ENCODE measurements around the gene SEC24D. TPM values are rescaled to one million over a fixed set of nuclear protein-coding genes. Genes with fewer than 3 reads are reported as not detected.

Gene SEC24D
- total RNA-seq, 2 experiments from 2014 or later, result 33.1 to 36.1 TPM

DNA sequence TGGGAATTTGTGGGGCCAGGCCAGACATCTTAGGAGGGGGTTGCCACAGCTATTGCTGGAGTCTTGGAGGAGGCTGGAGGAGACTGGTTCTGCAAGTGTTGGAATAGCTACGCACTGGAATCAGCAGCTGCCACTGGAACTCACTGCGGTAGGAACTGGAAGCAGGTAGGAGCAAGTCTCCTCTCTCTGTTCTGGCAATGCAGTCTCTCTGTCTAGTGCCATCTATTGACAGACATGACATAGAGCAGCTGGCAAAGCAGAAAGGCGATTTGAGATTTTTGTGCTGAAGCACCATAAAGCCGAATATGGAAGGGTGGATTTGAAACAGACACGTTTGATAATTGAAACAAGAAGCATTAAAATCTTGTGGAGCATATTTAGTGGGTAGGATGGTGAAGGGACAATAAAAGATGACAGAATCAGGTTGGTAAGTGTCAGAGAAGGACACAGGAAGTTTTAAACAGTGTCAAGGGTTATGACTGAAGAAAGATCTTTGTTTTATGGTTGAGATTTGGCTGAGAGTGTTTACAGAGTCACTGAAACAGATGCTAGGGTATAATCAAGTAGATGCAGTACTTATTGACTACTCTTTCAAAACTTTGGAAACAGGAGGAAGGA lies 29.3 kb upstream of the SEC24D start:
- H3K9me3 Mint-ChIP-seq, result no peaks in the 10 kb centered on the region
- ChIA-PET CTCF (interaction anchor here (0.9 to 1.8 kb wide), 6 partner anchors 9 to 123 kb away, joined by 3 to 8 read pairs (median 4); no protein-coding TSS in a partner anchor), POLR2A (no interaction called here)
- H3K4me3 Mint-ChIP-seq, result no peak overlapping the region
- H3K4me1 Mint-ChIP-seq, result no peaks in the 10 kb centered on the region
- DNase-seq, result peak; percentile 33
- H3K27ac Mint-ChIP-seq, result no peak overlapping the region
- no peaks in the 10 kb centered on the region for H3K36me3 Mint-ChIP-seq (ENCODE audit: low read depth)
- no peaks in the 10 kb centered on the region for H3K27me3 Mint-ChIP-seq

DNA sequence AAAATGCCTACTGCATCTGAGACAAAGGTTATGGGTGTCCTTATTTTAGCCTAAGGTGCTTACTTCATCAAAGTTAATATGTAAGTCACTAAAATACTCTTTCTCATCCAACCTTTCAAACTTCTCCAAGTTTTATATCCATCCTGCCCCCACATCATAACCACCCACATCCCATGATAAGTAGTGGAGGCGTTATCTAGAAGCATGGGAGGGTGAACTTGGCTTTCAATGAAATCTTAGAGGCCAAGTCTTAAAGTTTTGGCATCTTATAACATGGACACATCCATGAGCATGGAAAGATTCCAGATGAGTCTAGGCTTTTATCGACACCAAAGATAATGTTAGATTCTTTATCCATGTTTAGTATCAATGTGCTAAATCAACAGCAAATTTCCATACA lies 22.9 kb upstream of the SEC24D start:
- Mint-ChIP-seq H3K4me1 (no peaks in the 10 kb centered on the region), H3K27ac (no peak overlapping the region), H3K36me3 (ENCODE audit: low read depth) (no peaks in the 10 kb centered on the region), H3K4me3 (no peak overlapping the region), H3K27me3 (no peaks in the 10 kb centered on the region), H3K9me3 (no peaks in the 10 kb centered on the region)
- ChIA-PET CTCF (interaction anchor here (1.7 kb wide), 1 partner anchor 34 kb away, joined by 3 read pairs; no protein-coding TSS in a partner anchor), POLR2A (no interaction called here)
- DNase-seq, result no peak

DNA sequence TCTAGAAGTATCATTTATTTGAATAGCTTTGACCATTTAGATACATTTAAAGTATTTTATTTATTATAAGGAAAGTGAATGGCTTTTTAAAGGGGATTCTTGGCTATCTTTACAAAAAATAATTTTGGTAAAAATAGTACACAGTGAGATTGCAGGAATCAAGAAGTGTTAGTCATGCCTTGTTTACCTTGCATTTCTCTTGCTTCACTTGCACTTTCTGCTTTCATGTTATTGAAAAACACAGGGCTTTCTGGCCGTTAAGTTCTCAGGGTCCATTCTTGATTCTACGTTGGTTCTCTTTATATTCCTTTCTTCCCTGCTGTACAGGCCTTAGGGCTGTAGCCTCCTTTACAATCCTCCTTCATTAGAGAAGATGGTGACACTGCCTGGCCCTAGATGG lies 21.8 kb upstream of the SEC24D start:
- POLR2A ChIA-PET, result no interaction called here

DNA sequence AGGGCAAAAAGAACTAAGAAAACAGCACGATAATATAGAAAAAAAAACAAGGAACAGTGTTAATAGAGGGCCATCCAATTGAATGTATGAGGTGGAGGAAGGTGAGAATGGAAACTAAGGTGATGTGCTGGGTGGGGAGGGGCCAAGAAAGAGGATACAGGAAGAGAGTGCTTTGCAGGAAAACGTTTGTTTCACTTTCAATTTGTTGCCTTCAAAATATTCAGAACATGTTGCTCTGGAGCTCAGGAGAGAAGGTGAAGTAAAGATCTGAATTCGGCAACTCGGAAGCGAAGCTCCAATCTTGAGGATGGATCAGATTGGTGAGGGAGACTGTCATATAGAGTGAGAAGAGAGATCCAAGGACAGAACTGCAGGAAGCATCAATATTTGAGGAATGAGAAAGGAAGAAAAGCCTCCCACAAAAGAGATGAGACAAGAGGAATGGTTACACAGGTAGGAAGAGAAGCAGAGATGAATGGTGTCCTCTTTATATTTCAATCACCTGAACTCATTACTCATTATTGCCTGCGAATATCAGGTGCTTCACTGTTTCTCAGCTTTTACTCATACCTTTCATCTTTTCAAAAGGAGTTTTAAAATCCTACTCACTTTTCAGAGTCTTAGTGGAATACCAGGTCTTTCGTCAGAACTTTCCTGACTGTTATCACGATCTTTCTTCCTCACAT lies 14.7 kb upstream of the SEC24D start:
- Mint-ChIP-seq H3K4me3 (peak overlapping the region; percentile 93), H3K27ac (peak overlapping the region; percentile 92), H3K4me1 (peaks cover 28% of the 10 kb centered on the region), H3K27me3 (peaks cover 11% of the 10 kb centered on the region), H3K9me3 (peaks cover 8% of the 10 kb centered on the region), H3K36me3 (ENCODE audit: low read depth) (peaks cover 18% of the 10 kb centered on the region)
- peak; percentile 65 for DNase-seq
- POLR2A ChIA-PET, result no interaction called here
- CTCF ChIA-PET, result interaction anchor here (0.7 to 2.1 kb wide), 2 partner anchors 9 to 16 kb away, joined by 3 to 4 read pairs; no protein-coding TSS in a partner anchor

More for the DNA sequence above, 21.8 kb upstream of the SEC24D start:
- Mint-ChIP-seq H3K4me1 (peaks cover 3% of the 10 kb centered on the region), H3K27me3 (no peaks in the 10 kb centered on the region), H3K27ac (no peak overlapping the region), H3K4me3 (no peak overlapping the region), H3K36me3 (ENCODE audit: low read depth) (no peaks in the 10 kb centered on the region), H3K9me3 (no peaks in the 10 kb centered on the region)
- DNase-seq, result no peak
- CTCF ChIA-PET, result no interaction called here

DNA sequence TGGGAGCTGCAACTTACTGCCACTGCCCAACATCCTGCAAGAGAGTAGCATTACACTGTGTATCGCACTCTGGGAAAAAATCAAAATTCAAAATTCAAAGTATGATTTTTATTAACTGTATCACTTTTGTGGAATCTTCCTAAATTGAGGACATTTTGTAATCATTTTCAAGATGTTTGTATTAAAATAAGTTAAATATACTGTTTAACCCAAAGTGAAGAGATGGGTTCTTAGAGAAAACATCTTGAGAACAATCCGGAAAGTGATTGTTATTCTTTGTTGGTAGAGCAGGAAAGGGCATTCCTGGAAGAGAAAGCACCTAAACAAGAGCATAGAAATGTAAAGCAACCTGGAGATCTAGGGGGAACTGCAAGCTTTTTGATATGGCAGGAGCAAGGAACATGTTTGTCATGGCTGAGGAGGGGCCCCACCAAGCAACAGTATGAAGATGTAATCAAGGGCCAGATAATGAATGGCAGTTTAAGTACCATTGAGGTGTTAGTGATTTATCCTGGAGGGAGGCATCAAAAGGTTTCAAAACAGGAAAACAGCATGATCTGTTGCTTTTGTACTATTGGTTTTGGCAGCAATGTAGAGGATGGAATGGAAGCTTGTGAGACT lies 14.1 kb upstream of the SEC24D start:
- H3K4me1 Mint-ChIP-seq, result peaks cover 28% of the 10 kb centered on the region
- POLR2A ChIA-PET, result no interaction called here
- peaks cover 8% of the 10 kb centered on the region for H3K9me3 Mint-ChIP-seq

DNA sequence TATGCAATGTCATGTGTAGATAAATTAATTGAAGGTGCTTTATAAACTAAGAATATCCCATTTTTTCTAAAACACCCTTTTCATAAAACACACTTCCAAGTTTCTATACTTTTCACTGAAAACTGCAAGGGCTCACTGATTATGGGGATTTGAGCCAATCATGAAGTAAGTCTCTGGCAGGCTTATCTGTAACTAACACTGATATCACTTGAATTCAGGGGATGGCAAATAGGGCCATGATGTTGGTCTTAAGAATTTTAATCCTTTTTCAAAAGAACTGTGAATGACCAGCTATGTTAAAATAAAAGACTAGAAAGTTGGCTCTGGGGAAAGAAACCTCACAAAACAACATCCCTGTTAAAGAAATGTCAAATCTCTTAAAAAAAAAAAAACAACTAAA lies 13.0 kb upstream of the SEC24D start:
- DNase-seq, result no peak
- ChIA-PET POLR2A (no interaction called here), CTCF (interaction anchor here (2.1 kb wide), 1 partner anchor 14 kb away, joined by 4 read pairs; no protein-coding TSS in a partner anchor)
- H3K36me3 Mint-ChIP-seq (ENCODE audit: low read depth), result peaks cover 18% of the 10 kb centered on the region
- H3K4me1 Mint-ChIP-seq, result peaks cover 28% of the 10 kb centered on the region
- peaks cover 8% of the 10 kb centered on the region for H3K9me3 Mint-ChIP-seq
- peaks cover 14% of the 10 kb centered on the region for H3K27me3 Mint-ChIP-seq
- no peak overlapping the region for H3K27ac Mint-ChIP-seq
- H3K4me3 Mint-ChIP-seq, result no peak overlapping the region

More for the DNA sequence above, 14.1 kb upstream of the SEC24D start:
- H3K27me3 Mint-ChIP-seq, result peaks cover 11% of the 10 kb centered on the region
- DNase-seq, result no peak
- H3K36me3 Mint-ChIP-seq (ENCODE audit: low read depth), result peaks cover 18% of the 10 kb centered on the region
- H3K27ac Mint-ChIP-seq, result peak overlapping the region; percentile 92
- H3K4me3 Mint-ChIP-seq, result peak overlapping the region; percentile 93
- CTCF ChIA-PET, result interaction anchor here (0.7 to 2.1 kb wide), 2 partner anchors 15 to 141 kb away, joined by 3 to 4 read pairs; no protein-coding TSS in a partner anchor

DNA sequence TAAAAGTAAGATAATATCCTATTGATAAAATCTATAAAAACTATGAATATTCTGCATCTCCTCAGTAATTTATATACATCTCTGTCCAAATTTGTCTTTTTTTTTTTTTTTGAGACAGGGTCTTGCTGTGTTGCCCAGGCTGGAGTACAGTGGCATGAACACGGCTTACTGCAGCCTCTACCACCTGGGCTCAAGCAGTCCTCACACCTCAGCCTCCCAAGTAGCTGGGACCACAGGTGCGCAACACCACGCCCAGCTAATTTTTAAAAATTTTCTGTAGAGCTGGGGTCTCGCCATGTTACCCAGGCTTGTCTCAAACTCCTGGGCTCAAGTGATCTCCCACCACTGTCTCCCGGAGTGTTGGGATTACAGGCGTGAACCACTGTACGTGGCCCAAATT lies 12.3 kb upstream of the SEC24D start:
- CTCF ChIA-PET, result interaction anchor here (1.0 kb wide), 1 partner anchor 9 kb away, joined by 3 read pairs; no protein-coding TSS in a partner anchor
- POLR2A ChIA-PET, result no interaction called here
- Mint-ChIP-seq H3K9me3 (peaks cover 8% of the 10 kb centered on the region), H3K4me3 (no peak overlapping the region), H3K27me3 (peaks cover 14% of the 10 kb centered on the region), H3K4me1 (peaks cover 28% of the 10 kb centered on the region), H3K27ac (no peak overlapping the region), H3K36me3 (ENCODE audit: low read depth) (peaks cover 18% of the 10 kb centered on the region)
- no peak for DNase-seq

DNA sequence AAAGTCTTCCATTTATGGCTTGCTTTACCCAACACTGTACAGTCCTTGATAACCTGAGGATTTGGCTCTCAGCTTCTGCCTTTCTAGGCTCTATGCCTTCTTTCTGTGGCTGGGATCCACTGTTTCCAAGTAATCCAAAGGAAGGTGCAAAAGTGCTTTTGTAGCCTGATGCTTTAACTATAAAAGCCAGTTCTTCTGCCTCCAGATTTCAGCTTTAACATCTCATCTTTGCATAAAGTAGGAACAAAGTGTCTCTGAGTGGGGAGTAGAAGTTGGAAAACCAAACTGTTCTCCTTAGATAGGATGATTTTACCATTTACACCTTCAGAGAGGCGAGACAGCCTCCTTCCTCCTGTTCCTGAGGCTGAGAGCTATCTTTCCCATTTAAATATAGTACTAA lies 11.1 kb upstream of the SEC24D start:
- no peak overlapping the region for H3K27ac Mint-ChIP-seq
- CTCF ChIA-PET, result interaction anchor here (1.2 kb wide), 1 partner anchor 18 kb away, joined by 6 read pairs; no protein-coding TSS in a partner anchor
- POLR2A ChIA-PET, result no interaction called here
- peaks cover 19% of the 10 kb centered on the region for H3K4me1 Mint-ChIP-seq
- peaks cover 12% of the 10 kb centered on the region for H3K36me3 Mint-ChIP-seq (ENCODE audit: low read depth)
- peaks cover 14% of the 10 kb centered on the region for H3K27me3 Mint-ChIP-seq
- H3K9me3 Mint-ChIP-seq, result peaks cover 6% of the 10 kb centered on the region
- no peak for DNase-seq
- no peak overlapping the region for H3K4me3 Mint-ChIP-seq

DNA sequence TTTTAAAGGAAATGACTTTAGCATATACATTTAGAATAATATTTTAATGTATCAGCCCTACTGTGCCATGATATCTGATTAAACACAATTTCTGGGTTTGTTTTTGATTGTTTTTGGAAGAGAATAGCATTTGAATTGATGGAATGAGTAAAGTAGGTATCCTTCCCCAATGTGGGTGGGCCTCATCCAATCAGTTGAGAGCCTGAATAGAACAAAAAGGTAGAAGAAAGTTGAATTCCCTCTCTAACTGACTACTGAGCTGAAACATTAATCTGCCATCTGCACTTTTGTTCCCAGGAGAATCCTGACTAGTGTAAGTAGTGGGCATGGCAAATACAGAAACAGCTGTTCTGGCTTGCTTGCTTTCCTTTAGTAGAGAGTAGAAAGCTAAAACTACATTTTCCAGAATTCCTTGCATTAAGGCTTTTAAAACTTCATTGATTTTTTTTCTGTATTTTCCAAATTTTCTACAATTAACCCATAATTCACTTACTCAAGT lies 9.7 kb upstream of the SEC24D start:
- ChIA-PET POLR2A (no interaction called here), CTCF (interaction anchor here (1.4 kb wide), 1 partner anchor 8 kb away, joined by 4 read pairs; no protein-coding TSS in a partner anchor)
- DNase-seq, result no peak
- no peak overlapping the region for H3K4me3 Mint-ChIP-seq
- H3K9me3 Mint-ChIP-seq, result peaks cover 5% of the 10 kb centered on the region
- H3K36me3 Mint-ChIP-seq (ENCODE audit: low read depth), result peaks cover 7% of the 10 kb centered on the region
- peaks cover 16% of the 10 kb centered on the region for H3K27me3 Mint-ChIP-seq
- H3K4me1 Mint-ChIP-seq, result peaks cover 7% of the 10 kb centered on the region
- H3K27ac Mint-ChIP-seq, result no peak overlapping the region

DNA sequence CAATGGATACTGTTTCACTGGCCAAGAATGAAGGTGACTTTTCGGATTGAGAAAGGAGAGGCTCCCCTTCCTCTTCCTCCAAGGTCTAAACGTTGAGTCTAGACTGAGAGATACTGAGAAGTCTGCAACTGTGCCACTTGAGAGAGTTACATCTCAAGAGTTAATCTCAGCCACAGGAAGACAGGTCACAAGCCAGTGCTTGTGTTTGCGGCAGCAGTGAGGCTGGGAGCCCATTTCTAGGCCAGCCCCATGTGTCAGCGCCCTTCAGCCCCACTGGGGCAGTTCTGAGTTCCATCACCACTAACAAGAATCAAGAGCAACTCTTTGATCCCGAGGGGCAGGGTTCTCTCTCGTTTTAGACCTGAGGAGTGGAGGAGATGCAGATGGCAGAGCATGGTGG lies 7.3 kb upstream of the SEC24D start:
- Mint-ChIP-seq H3K4me1 (no peaks in the 10 kb centered on the region), H3K27ac (no peak overlapping the region), H3K36me3 (ENCODE audit: low read depth) (no peaks in the 10 kb centered on the region), H3K9me3 (no peaks in the 10 kb centered on the region), H3K4me3 (no peak overlapping the region), H3K27me3 (peaks cover 16% of the 10 kb centered on the region)
- ChIA-PET POLR2A (no interaction called here), CTCF (no interaction called here)
- DNase-seq, result no peak

DNA sequence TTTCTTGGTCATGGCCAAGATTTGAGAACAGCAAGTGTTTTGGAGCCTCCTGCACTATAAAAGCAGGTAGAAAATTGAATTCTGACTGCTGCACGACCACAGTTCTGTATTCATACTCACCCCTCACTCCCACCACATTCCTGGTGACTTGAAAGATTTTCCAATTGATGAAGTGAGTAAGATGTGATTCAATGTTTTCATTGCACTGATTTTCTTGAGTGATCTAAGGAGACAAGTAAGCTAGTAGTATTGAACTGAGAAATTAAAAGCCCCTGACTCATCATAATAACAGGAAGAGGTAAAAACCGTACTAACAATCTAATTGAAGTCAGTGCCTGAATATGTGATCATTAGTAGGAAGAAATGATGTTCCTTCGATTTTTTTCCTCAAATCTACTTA lies 6.1 kb upstream of the SEC24D start:
- no peaks in the 10 kb centered on the region for H3K36me3 Mint-ChIP-seq (ENCODE audit: low read depth)
- no peak overlapping the region for H3K4me3 Mint-ChIP-seq
- DNase-seq, result no peak
- ChIA-PET CTCF (no interaction called here), POLR2A (no interaction called here)
- H3K9me3 Mint-ChIP-seq, result no peaks in the 10 kb centered on the region
- no peaks in the 10 kb centered on the region for H3K4me1 Mint-ChIP-seq
- no peak overlapping the region for H3K27ac Mint-ChIP-seq
- peaks cover 10% of the 10 kb centered on the region for H3K27me3 Mint-ChIP-seq

DNA sequence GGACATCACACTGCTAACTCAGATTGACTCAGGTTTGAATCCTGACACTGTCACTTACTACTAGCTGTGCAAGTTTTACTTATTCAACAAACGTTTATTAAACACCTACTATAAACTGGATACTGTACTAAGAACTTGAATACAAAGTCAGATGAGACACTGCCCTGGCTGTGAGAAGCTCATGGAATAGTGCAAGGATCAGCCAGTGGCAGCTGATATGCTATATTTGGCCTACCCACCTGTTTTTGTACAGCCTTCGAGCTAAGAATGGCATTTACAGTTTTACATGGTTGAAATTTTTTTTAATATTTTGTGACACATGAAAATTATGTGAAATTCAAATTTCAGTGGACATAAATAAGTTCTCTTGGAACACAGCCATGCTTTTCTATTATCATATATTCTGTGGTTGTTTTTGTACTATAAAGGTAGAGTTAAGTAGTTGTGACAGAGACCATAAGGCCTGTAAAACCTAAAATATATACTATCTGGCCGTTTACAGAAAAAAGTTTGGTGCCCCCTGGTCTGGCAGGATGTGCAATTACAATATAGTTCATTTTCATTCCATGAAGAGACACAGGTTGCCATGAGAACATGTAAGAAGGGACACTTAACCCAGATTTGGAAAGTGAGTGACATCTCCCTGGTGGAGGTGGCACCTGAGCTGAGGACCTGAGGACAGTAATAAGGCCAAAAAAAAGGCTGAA lies 3.4 kb upstream of the SEC24D start:
- ChIA-PET CTCF (interaction anchor here (1.1 to 1.4 kb wide), 3 partner anchors 8 to 460 kb away, joined by 3 to 4 read pairs (median 3); no protein-coding TSS in a partner anchor), POLR2A (no interaction called here)
- Mint-ChIP-seq H3K4me3 (no peak overlapping the region), H3K9me3 (no peaks in the 10 kb centered on the region), H3K4me1 (peaks cover 13% of the 10 kb centered on the region), H3K27ac (no peak overlapping the region), H3K27me3 (peaks cover 2% of the 10 kb centered on the region), H3K36me3 (ENCODE audit: low read depth) (peaks cover 1% of the 10 kb centered on the region)
- DNase-seq, result no peak
